HG03175 (cell line): Measurements from ENCODE around the gene RB1.

Experiments
- ATAC-seq: cut with Tn5 transposase; IDR thresholded peaks from one replicate; pipeline ENCODE4 v1.9.1; 2021; ENCODE audit warnings: mild to moderate bottlenecking, moderate library complexity; ENCODE audit not compliant: unreplicated experiment

The RB1 gene

GRCh38 chr13:48514793-48515192, 211.2 kb downstream of the RB1 start:
- no peak for ATAC-seq

- ATAC-seq: no peak
Measured at GRCh38 chr13:48515732-48516131, 212.2 kb downstream of the RB1 start.

GRCh38 chr13:48518083-48518482, 214.5 kb downstream of the RB1 start:
- ATAC-seq: no peak

- no peak for ATAC-seq
Measured at GRCh38 chr13:48526286-48526685, 222.7 kb downstream of the RB1 start.

GRCh38 chr13:48527955-48528354, 224.4 kb downstream of the RB1 start:
- no peak for ATAC-seq

- no peak for ATAC-seq
Measured at GRCh38 chr13:48528720-48529119, 225.2 kb downstream of the RB1 start.

GRCh38 chr13:48530833-48531232, 227.3 kb downstream of the RB1 start:
- ATAC-seq: no peak
